HepG2 (cell line): ENCODE measurements around the gene ORC6. TPM values are rescaled to one million over a fixed set of nuclear protein-coding genes. Genes with fewer than 3 reads are reported as not detected.

Experiments used
- ATAC-seq: fragments of 200-7000 bp; cut with Tn5 transposase; 3 replicates; pipeline ENCODE4 v1.9.1; 2020; ENCODE audit warnings: mild to moderate bottlenecking, moderate library complexity
- BruUV-seq: library from RNA; stranded (reverse); fragments of 400-500 nt; replicated peaks from 2 replicates; lab custom pipeline; 2021; lab: Mats Ljungman, UMichigan
- CTCF ChIA-PET: fragments of 300-600 bp; formaldehyde crosslinking; extraction: SDS; loops from one replicate; lab custom pipeline; 2021; ENCODE audit warnings: low total read pairs, inconsistent platforms, low intra/inter-chr PET ratio; lab: Yijun Ruan, JAX
- POLR2A ChIA-PET: fragments of 350-600 bp; sonication (Branson Sonifier 250); formaldehyde crosslinking; loops from one replicate; lab custom pipeline; 2020; ENCODE audit warnings: antibody characterized with exemption, inconsistent platforms; lab: Yijun Ruan, JAX
- DNase-seq: peaks from one replicate; pipeline ENCODE4 v3.0.0-alpha.2; 2015; ENCODE audit warnings: low spot score
- FAIRE-seq: peaks from 3 replicates; lab custom pipeline; 2011; peaks lifted over from hg19 to GRCh38; lab: Jason Lieb, UNC
- H2AFZ ChIP-seq: one replicate; pipeline ENCODE4 v1.6.1; 2011; ENCODE audit warnings: low read length, inconsistent platforms
- H3K27ac ChIP-seq: fragments of 300-600 bp; 3 replicates; pipeline ENCODE4 v1.8.0; 2011; ENCODE audit warnings: mixed run types, mild to moderate bottlenecking, mixed read lengths, low read length, inconsistent platforms; ENCODE audit not compliant: insufficient read depth; ENCODE audit errors: extremely low read length
- H3K27me3 ChIP-seq, 2 experiments: fragments of 200-600 bp in 1 of 2; 2 replicates in 1 of 2; 3 replicates in 1 of 2; pipeline versions ENCODE4 v1.6.0 to v1.8.0; 2011; ENCODE audit warnings: low read length in 2 of 2, mild to moderate bottlenecking in 2 of 2, moderate library complexity in 2 of 2, inconsistent platforms in 1 of 2; ENCODE audit not compliant: insufficient read depth in 2 of 2, control insufficient read depth in 1 of 2
- H3K36me3 ChIP-seq, 2 experiments: fragments of 200-600 bp in 1 of 2; replicated peaks in 1 of 2; 2 replicates in 1 of 2; 3 replicates in 1 of 2; pipeline versions ENCODE4 v1.5.1 to v1.8.0; 2011; ENCODE audit warnings: low read length in 2 of 2, inconsistent platforms in 1 of 2; ENCODE audit not compliant: insufficient read depth in 2 of 2, control insufficient read depth in 1 of 2
- H3K4me1 ChIP-seq: 2 replicates; pipeline ENCODE4 v1.5.1; 2012; ENCODE audit warnings: low read length, inconsistent platforms; ENCODE audit not compliant: insufficient read depth
- H3K4me2 ChIP-seq: 2 replicates; pipeline ENCODE4 v1.6.0; 2011; ENCODE audit warnings: low read depth, low read length, inconsistent platforms
- H3K4me3 ChIP-seq, 3 experiments: fragments of 200-600 bp in 1 of 3; sonication (generic), shearing (Covaris generic) in 1 of 3; replicated peaks in 1 of 3; 2 replicates each; pipeline ENCODE4 v1.5.1; 2011 to 2016; ENCODE audit warnings: low read length in 3 of 3, inconsistent platforms in 2 of 3, low read depth in 2 of 3, mild to moderate bottlenecking in 2 of 3, control low read depth in 1 of 3, mixed read lengths in 1 of 3; ENCODE audit not compliant: insufficient read depth in 1 of 3
- H3K79me2 ChIP-seq: one replicate; pipeline ENCODE4 v1.6.1; 2011; ENCODE audit warnings: low read length, inconsistent platforms; ENCODE audit not compliant: insufficient read depth
- H3K9ac ChIP-seq: 2 replicates; pipeline ENCODE4 v1.6.0; 2011; ENCODE audit warnings: mild to moderate bottlenecking, low read depth, low read length, inconsistent platforms; ENCODE audit not compliant: insufficient read depth
- H3K9me3 ChIP-seq: 2 replicates; pipeline ENCODE4 v1.5.1; 2012; ENCODE audit warnings: mild to moderate bottlenecking, low read length
- H4K20me1 ChIP-seq: 2 replicates; pipeline ENCODE4 v1.6.0; 2011; ENCODE audit warnings: inconsistent platforms, mild to moderate bottlenecking, low read length, moderate library complexity; ENCODE audit not compliant: insufficient read depth
- EED ChIP-seq: sonication (generic); formaldehyde crosslinking; IDR thresholded peaks from 2 replicates; pipeline ENCODE4 v1.5.0; 2020; ENCODE audit warnings: mild to moderate bottlenecking, missing genetic modification reagents
- EHMT2 ChIP-seq: fragments of 200-600 bp; sonication (generic); IDR thresholded peaks from 2 replicates; pipeline ENCODE4 v1.7.0; 2017; ENCODE audit warnings: antibody characterized with exemption, low read depth, low read length, borderline replicate concordance
- KDM4B ChIP-seq: sonication (generic); formaldehyde crosslinking; IDR thresholded peaks from 2 replicates; pipeline ENCODE4 v1.4.0; 2020; ENCODE audit warnings: missing genetic modification reagents
- KDM5B ChIP-seq: sonication (generic); formaldehyde crosslinking; IDR thresholded peaks from 2 replicates; pipeline ENCODE4 v1.4.0; 2020; ENCODE audit warnings: missing genetic modification reagents, mild to moderate bottlenecking, borderline replicate concordance
- RAD21 ChIP-seq: fragments of 450-650 bp; formaldehyde crosslinking; IDR thresholded peaks from 2 replicates; pipeline ENCODE4 v1.5.0; 2020; ENCODE audit warnings: mild to moderate bottlenecking
- SP4 ChIP-seq: sonication (generic); formaldehyde crosslinking; IDR thresholded peaks from 2 replicates; pipeline ENCODE4 v1.8.1; 2023; ENCODE audit warnings: mild to moderate bottlenecking, missing genetic modification reagents
- SRY ChIP-seq: sonication (generic); formaldehyde crosslinking; IDR thresholded peaks from 2 replicates; pipeline ENCODE4 v1.8.0; 2022; ENCODE audit warnings: mild to moderate bottlenecking, missing genetic modification reagents
- TBX2 ChIP-seq: sonication (generic); formaldehyde crosslinking; IDR thresholded peaks from 2 replicates; pipeline ENCODE4 v1.5.0; 2020; ENCODE audit warnings: missing genetic modification reagents, mild to moderate bottlenecking, borderline replicate concordance
- WGBS: methylation state at CpG from one replicate; pipeline ENCODE4 v1.1.6; 2017; ENCODE audit warnings: low lambda C conversion rate; 5-methylcytosine and 5-hydroxymethylcytosine counted together
- in situ Hi-C: cut with HindIII; loops from 2 replicates; pipeline ENCODE4 v1.10.0; 2017; ENCODE audit warnings: low pct_unique_long_range_greater_than_20kb; ENCODE audit not compliant: extremely low pct_ligation_motif_present
- intact Hi-C: fragments of 100-400 bp; cut with micrococcal nuclease; formaldehyde crosslinking; loops from one replicate; pipeline ENCODE4 v1.10.0; 2022; ENCODE audit not compliant: unreplicated experiment
- polyA plus RNA-seq, 8 experiments: library from polyadenylated mRNA; depleted of rRNA in 3 of 8; stranded (reverse) in 7 of 8; unstranded in 1 of 8; fragments of >200 nt; fragmentation: Illumina TruSeq in 4 of 8; extraction: Trizol in 4 of 8; gene quantifications; 2 replicates each; pipeline versions ENCODE4 v1.2.1 to v1.2.3, GENCODE V29; 2011 to 2016; ENCODE audit warnings: low read depth in 4 of 8, missing spikeins in 1 of 8, mixed read lengths in 1 of 8; ENCODE audit not compliant: insufficient read depth in 1 of 8
- total RNA-seq, 5 experiments: library from RNA; depleted of rRNA; stranded (reverse); fragments of >200 nt; fragmentation: Illumina TruSeq; extraction: Trizol; gene quantifications; 2 replicates each; pipeline ENCODE4 v1.2.3, GENCODE V29; 2016; ENCODE audit warnings: low read depth in 1 of 5
- TF ChIP-seq, protein P1 (sequence below): sonication (generic); formaldehyde crosslinking; IDR thresholded peaks from 2 replicates; pipeline ENCODE4 v1.8.1; 2022; ENCODE audit warnings: low read depth, mild to moderate bottlenecking, missing genetic modification reagents
- TF ChIP-seq, protein P2 (sequence below): sonication (generic); formaldehyde crosslinking; IDR thresholded peaks from 2 replicates; pipeline ENCODE4 v1.4.0; 2020; ENCODE audit warnings: mild to moderate bottlenecking, missing genetic modification reagents
- TF ChIP-seq, protein P3 (sequence below): sonication (generic); formaldehyde crosslinking; IDR thresholded peaks from 2 replicates; pipeline ENCODE4 v1.8.0; 2022; ENCODE audit warnings: mild to moderate bottlenecking, missing genetic modification reagents
- TF ChIP-seq, protein P4 (sequence below): sonication (generic); formaldehyde crosslinking; IDR thresholded peaks from 2 replicates; pipeline ENCODE4 v1.4.0; 2020; ENCODE audit warnings: missing genetic modification reagents, low read depth, mild to moderate bottlenecking, borderline replicate concordance
- TF ChIP-seq, protein P5 (sequence below): sonication (generic); formaldehyde crosslinking; IDR thresholded peaks from 2 replicates; pipeline ENCODE4 v1.5.0; 2020; ENCODE audit warnings: mild to moderate bottlenecking, missing genetic modification reagents, moderate library complexity

Gene ORC6
- total and polyA plus RNA-seq, 2 of the 13 experiments (the other 11 are each of a cell fraction or from before 2014, with no cell fraction given): 34.2 to 69.8 TPM

DNA sequence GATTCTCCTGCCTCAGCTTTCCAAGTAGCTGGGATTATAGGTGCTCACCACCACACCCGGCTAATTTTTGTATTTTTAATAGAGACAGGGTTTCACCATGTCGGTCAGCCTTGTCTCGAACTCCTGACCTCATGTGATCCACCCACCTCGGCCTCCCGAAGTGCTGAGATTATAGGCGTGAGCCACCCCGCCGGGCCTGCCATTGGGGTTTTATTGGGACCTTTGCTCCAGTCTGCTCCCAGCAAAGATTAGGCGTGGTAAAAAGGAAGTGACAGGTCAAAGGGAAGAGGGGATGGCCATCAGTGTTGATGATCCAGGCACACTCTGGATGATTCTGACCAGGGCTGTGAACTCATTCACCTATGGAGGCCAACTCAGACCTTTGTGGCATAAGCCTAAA is 38.2 kb downstream of the ORC6 start:
- DNase-seq: no peak
- H3K9me3 ChIP-seq: no peaks in the 10 kb centered on the region
- no peaks in the 10 kb centered on the region for H3K79me2 ChIP-seq
- H2AFZ ChIP-seq: no peak overlapping the region
- 72% methylated on average over 9 of the region's 9 CpGs for WGBS
- ChIA-PET CTCF (no interaction called here), POLR2A (no interaction called here)
- in situ Hi-C loops (no loop called here), intact Hi-C loops (no loop called here)
- H4K20me1 ChIP-seq: no peaks in the 10 kb centered on the region
- H3K4me1 ChIP-seq: no peaks in the 10 kb centered on the region
- H3K36me3 ChIP-seq: no peaks in the 10 kb centered on the region
- no peak overlapping the region for H3K9ac ChIP-seq
- no peak for ATAC-seq
- no TSS peak for BruUV-seq
- FAIRE-seq: no peak
- no peak overlapping the region for H3K4me2 ChIP-seq
- H3K4me3 ChIP-seq: no peak overlapping the region
- peaks cover 3 to 14% of the 10 kb centered on the region in 2 experiments; a peak in 2 of 5 replicates for H3K27me3 ChIP-seq
- no peak overlapping the region for H3K27ac ChIP-seq
- TF ChIP-seq, protein P1, sequence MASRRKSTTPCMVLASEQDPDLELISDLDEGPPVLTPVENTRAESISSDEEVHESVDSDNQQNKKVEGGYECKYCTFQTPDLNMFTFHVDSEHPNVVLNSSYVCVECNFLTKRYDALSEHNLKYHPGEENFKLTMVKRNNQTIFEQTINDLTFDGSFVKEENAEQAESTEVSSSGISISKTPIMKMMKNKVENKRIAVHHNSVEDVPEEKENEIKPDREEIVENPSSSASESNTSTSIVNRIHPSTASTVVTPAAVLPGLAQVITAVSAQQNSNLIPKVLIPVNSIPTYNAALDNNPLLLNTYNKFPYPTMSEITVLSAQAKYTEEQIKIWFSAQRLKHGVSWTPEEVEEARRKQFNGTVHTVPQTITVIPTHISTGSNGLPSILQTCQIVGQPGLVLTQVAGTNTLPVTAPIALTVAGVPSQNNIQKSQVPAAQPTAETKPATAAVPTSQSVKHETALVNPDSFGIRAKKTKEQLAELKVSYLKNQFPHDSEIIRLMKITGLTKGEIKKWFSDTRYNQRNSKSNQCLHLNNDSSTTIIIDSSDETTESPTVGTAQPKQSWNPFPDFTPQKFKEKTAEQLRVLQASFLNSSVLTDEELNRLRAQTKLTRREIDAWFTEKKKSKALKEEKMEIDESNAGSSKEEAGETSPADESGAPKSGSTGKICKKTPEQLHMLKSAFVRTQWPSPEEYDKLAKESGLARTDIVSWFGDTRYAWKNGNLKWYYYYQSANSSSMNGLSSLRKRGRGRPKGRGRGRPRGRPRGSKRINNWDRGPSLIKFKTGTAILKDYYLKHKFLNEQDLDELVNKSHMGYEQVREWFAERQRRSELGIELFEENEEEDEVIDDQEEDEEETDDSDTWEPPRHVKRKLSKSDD (CRISPR knock-in tag): no peak
- TF ChIP-seq KDM4B: no peak
- TF ChIP-seq, protein P2, sequence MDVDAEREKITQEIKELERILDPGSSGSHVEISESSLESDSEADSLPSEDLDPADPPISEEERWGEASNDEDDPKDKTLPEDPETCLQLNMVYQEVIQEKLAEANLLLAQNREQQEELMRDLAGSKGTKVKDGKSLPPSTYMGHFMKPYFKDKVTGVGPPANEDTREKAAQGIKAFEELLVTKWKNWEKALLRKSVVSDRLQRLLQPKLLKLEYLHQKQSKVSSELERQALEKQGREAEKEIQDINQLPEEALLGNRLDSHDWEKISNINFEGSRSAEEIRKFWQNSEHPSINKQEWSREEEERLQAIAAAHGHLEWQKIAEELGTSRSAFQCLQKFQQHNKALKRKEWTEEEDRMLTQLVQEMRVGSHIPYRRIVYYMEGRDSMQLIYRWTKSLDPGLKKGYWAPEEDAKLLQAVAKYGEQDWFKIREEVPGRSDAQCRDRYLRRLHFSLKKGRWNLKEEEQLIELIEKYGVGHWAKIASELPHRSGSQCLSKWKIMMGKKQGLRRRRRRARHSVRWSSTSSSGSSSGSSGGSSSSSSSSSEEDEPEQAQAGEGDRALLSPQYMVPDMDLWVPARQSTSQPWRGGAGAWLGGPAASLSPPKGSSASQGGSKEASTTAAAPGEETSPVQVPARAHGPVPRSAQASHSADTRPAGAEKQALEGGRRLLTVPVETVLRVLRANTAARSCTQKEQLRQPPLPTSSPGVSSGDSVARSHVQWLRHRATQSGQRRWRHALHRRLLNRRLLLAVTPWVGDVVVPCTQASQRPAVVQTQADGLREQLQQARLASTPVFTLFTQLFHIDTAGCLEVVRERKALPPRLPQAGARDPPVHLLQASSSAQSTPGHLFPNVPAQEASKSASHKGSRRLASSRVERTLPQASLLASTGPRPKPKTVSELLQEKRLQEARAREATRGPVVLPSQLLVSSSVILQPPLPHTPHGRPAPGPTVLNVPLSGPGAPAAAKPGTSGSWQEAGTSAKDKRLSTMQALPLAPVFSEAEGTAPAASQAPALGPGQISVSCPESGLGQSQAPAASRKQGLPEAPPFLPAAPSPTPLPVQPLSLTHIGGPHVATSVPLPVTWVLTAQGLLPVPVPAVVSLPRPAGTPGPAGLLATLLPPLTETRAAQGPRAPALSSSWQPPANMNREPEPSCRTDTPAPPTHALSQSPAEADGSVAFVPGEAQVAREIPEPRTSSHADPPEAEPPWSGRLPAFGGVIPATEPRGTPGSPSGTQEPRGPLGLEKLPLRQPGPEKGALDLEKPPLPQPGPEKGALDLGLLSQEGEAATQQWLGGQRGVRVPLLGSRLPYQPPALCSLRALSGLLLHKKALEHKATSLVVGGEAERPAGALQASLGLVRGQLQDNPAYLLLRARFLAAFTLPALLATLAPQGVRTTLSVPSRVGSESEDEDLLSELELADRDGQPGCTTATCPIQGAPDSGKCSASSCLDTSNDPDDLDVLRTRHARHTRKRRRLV (CRISPR knock-in tag): no peak
- TF ChIP-seq, protein P3, sequence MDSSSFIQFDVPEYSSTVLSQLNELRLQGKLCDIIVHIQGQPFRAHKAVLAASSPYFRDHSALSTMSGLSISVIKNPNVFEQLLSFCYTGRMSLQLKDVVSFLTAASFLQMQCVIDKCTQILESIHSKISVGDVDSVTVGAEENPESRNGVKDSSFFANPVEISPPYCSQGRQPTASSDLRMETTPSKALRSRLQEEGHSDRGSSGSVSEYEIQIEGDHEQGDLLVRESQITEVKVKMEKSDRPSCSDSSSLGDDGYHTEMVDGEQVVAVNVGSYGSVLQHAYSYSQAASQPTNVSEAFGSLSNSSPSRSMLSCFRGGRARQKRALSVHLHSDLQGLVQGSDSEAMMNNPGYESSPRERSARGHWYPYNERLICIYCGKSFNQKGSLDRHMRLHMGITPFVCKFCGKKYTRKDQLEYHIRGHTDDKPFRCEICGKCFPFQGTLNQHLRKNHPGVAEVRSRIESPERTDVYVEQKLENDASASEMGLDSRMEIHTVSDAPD (CRISPR knock-in tag): no peak
- no peak for TF ChIP-seq SRY (CRISPR knock-in tag)
- TF ChIP-seq, protein P4, sequence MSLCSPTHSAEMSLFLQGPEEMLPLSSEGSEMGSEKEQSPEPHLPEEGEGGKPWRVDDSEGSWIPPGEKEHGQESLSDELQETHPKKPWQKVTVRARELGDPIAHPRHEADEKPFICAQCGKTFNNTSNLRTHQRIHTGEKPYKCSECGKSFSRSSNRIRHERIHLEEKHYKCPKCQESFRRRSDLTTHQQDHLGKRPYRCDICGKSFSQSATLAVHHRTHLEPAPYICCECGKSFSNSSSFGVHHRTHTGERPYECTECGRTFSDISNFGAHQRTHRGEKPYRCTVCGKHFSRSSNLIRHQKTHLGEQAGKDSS (CRISPR knock-in tag): no peak
- no peak for TF ChIP-seq EED
- no peak for TF ChIP-seq KDM5B (CRISPR knock-in tag)
- TF ChIP-seq TBX2: no peak
- TF ChIP-seq, protein P5, sequence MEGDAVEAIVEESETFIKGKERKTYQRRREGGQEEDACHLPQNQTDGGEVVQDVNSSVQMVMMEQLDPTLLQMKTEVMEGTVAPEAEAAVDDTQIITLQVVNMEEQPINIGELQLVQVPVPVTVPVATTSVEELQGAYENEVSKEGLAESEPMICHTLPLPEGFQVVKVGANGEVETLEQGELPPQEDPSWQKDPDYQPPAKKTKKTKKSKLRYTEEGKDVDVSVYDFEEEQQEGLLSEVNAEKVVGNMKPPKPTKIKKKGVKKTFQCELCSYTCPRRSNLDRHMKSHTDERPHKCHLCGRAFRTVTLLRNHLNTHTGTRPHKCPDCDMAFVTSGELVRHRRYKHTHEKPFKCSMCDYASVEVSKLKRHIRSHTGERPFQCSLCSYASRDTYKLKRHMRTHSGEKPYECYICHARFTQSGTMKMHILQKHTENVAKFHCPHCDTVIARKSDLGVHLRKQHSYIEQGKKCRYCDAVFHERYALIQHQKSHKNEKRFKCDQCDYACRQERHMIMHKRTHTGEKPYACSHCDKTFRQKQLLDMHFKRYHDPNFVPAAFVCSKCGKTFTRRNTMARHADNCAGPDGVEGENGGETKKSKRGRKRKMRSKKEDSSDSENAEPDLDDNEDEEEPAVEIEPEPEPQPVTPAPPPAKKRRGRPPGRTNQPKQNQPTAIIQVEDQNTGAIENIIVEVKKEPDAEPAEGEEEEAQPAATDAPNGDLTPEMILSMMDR (CRISPR knock-in tag): no peak
- TF ChIP-seq SP4 (CRISPR knock-in tag): no peak
- no peak for TF ChIP-seq EHMT2
- no peak for TF ChIP-seq RAD21 (CRISPR knock-in tag)
